Prostate gland (tissue), 2 donors: Measurements from ENCODE around the gene SRA1.

ENCODE experiments used
- CTCF ChIP-seq, 4 experiments: fragments of 200-600 bp in 2 of 4; fragments of 450-650 bp in 2 of 4; sonication (generic) in 2 of 4; IDR thresholded peaks; 1 replicate in 3 of 4; 2 replicates in 1 of 4; pipeline ENCODE4 v1.5.1; 2016 to 2019; ENCODE audit warnings: antibody characterized with exemption in 4 of 4, mild to moderate bottlenecking in 2 of 4, moderate library complexity in 2 of 4
- POLR2AphosphoS5 ChIP-seq: sonication (generic); formaldehyde crosslinking; IDR thresholded peaks from one replicate; pipeline ENCODE4 v1.6.1; 2017; ENCODE audit warnings: antibody characterized with exemption

- TF ChIP-seq CTCF (IDR thresholded peaks at IDR 0.05) (no peak), POLR2AphosphoS5 (no peak)
These were observed 14.3 kb downstream of the SRA1 start for GRCh38 chr5:140542972-140543371.
